Caco-2 (cell line): Measurements from ENCODE around the gene AGPAT1. TPM values are rescaled to one million over a fixed set of nuclear protein-coding genes. Genes with fewer than 3 reads are reported as not detected.

Source experiments
- BruUV-seq: library from RNA; stranded (reverse); fragments of 400-500 nt; replicated peaks from 2 replicates; lab custom pipeline; 2021; lab: Mats Ljungman, UMichigan
- CTCF ChIA-PET: fragments of 300-600 bp; sonication (Branson Sonifier 250); formaldehyde crosslinking; loops from one replicate; lab custom pipeline; 2022; ENCODE audit warnings: antibody characterized with exemption; lab: Charles Lee
- POLR2A ChIA-PET: fragments of 300-600 bp; sonication (Branson Sonifier 250); formaldehyde crosslinking; loops from one replicate; lab custom pipeline; 2022; ENCODE audit warnings: antibody characterized with exemption; lab: Charles Lee
- DNase-seq, 2 experiments: peaks; one replicate each; pipeline versions ENCODE4 v3.0.0 to v3.0.0-alpha.2; 2020 to 2022
- H3K27me3 ChIP-seq: replicated peaks from 2 replicates; pipeline ENCODE4 v1.6.0; 2011; ENCODE audit warnings: low read length; ENCODE audit not compliant: control insufficient read depth, insufficient read depth
- H3K36me3 ChIP-seq: 2 replicates; pipeline ENCODE4 v1.5.1; 2011; ENCODE audit warnings: low read length; ENCODE audit not compliant: control insufficient read depth, insufficient read depth
- H3K4me1 ChIP-seq: fragments of 250-450 bp; sonication (Bioruptor Pico); 2 replicates; pipeline ENCODE4 v1.5.1; 2020; ENCODE audit warnings: mild to moderate bottlenecking
- H3K4me3 ChIP-seq: 2 replicates; pipeline ENCODE4 v1.5.1; 2011; ENCODE audit warnings: low read depth, mild to moderate bottlenecking, control low read depth, low read length
- H3K9me3 ChIP-seq: fragments of 250-450 bp; sonication (Bioruptor Pico); 2 replicates; pipeline ENCODE4 v1.5.1; 2020; ENCODE audit warnings: mild to moderate bottlenecking, moderate library complexity
- H3K27ac Mint-ChIP-seq: one replicate; pipeline ENCODE4 v1.8.0; 2022; ENCODE audit warnings: mixed read lengths; ENCODE audit not compliant: unreplicated experiment
- H3K27me3 Mint-ChIP-seq: one replicate; pipeline ENCODE4 v1.8.0; 2022; ENCODE audit warnings: mixed read lengths; ENCODE audit not compliant: insufficient read depth, unreplicated experiment
- H3K36me3 Mint-ChIP-seq: one replicate; pipeline ENCODE4 v1.8.0; 2022; ENCODE audit warnings: mild to moderate bottlenecking, mixed read lengths; ENCODE audit not compliant: insufficient read depth, unreplicated experiment
- H3K4me1 Mint-ChIP-seq: one replicate; pipeline ENCODE4 v1.8.0; 2022; ENCODE audit warnings: low read depth, mixed read lengths; ENCODE audit not compliant: unreplicated experiment
- H3K4me3 Mint-ChIP-seq: one replicate; pipeline ENCODE4 v1.8.0; 2022; ENCODE audit warnings: mild to moderate bottlenecking, moderate library complexity, mixed read lengths; ENCODE audit not compliant: unreplicated experiment
- H3K9me3 Mint-ChIP-seq: one replicate; pipeline ENCODE4 v1.8.0; 2022; ENCODE audit warnings: mixed read lengths; ENCODE audit not compliant: unreplicated experiment
- CTCF ChIP-seq, 2 experiments: fragments of 200-600 bp in 1 of 2; IDR thresholded peaks; 1 replicate in 1 of 2; 2 replicates in 1 of 2; pipeline versions ENCODE4 v1.5.1 to v1.8.0; 2011 to 2022; ENCODE audit warnings: antibody characterized with exemption in 1 of 2, control low read depth in 1 of 2, inconsistent platforms in 1 of 2, low read depth in 1 of 2, low read length in 1 of 2, mild to moderate bottlenecking in 1 of 2, moderate library complexity in 1 of 2; ENCODE audit not compliant: insufficient read depth in 1 of 2, severe bottlenecking in 1 of 2, unreplicated experiment in 1 of 2
- intact Hi-C: fragments of 100-400 bp; cut with micrococcal nuclease; formaldehyde crosslinking; loops from one replicate; pipeline ENCODE4 v1.10.0; 2022; ENCODE audit not compliant: unreplicated experiment
- total RNA-seq: library from RNA; stranded (reverse); gene quantifications from 2 replicates; pipeline ENCODE4 v1.2.3, GENCODE V29; 2022

AGPAT1 gene
- total RNA-seq, 1 experiment from 2014 or later: 60.4 TPM

GRCh38 chr6:32126880-32127279, 49.0 kb downstream of the AGPAT1 start:
- intact Hi-C loops: no loop called here
- no peaks in the 10 kb centered on the region for H3K27me3 Mint-ChIP-seq
- Histone ChIP-seq H3K27me3 (no peaks in the 10 kb centered on the region), H3K36me3 (0 out of 2 replicates have a peak, but pooled peaks cover 1% of the 10 kb centered on the region), H3K4me1 (peaks cover 17% of the 10 kb centered on the region), H3K4me3 (peak overlapping the region; percentile 75), H3K9me3 (no peaks in the 10 kb centered on the region)
- ChIA-PET POLR2A (interaction anchor here (2.3 kb wide), 1 partner anchor 69 kb away, joined by 13 read pairs; no protein-coding TSS in a partner anchor), CTCF (no interaction called here)
- H3K36me3 Mint-ChIP-seq: peaks cover 51% of the 10 kb centered on the region
- H3K4me1 Mint-ChIP-seq: peaks cover 20% of the 10 kb centered on the region
- H3K4me3 Mint-ChIP-seq: peak overlapping the region; percentile 99
- H3K27ac Mint-ChIP-seq: peak overlapping the region; percentile 99
- BruUV-seq: no TSS peak
- no peaks in the 10 kb centered on the region for H3K9me3 Mint-ChIP-seq
- no peak for DNase-seq
- no peak for TF ChIP-seq CTCF (IDR thresholded peaks at IDR 0.05; ENCODE audit: insufficient read depth in 1 of 2, low read depth in 1 of 2, low read length in 1 of 2, severe bottlenecking in 1 of 2, unreplicated experiment in 1 of 2)

- DNase-seq: no peak
- Histone ChIP-seq H3K36me3 (0 out of 2 replicates have a peak, but pooled peaks cover 1% of the 10 kb centered on the region), H3K4me1 (peaks cover 15% of the 10 kb centered on the region), H3K4me3 (no peak overlapping the region), H3K27me3 (no peaks in the 10 kb centered on the region), H3K9me3 (no peaks in the 10 kb centered on the region)
- peaks cover 67% of the 10 kb centered on the region for H3K36me3 Mint-ChIP-seq
- TF ChIP-seq CTCF (IDR thresholded peaks at IDR 0.05; ENCODE audit: insufficient read depth in 1 of 2, low read depth in 1 of 2, low read length in 1 of 2, severe bottlenecking in 1 of 2, unreplicated experiment in 1 of 2): no peak
- ChIA-PET POLR2A (no interaction called here), CTCF (no interaction called here)
- H3K9me3 Mint-ChIP-seq: no peaks in the 10 kb centered on the region
- no peaks in the 10 kb centered on the region for H3K27me3 Mint-ChIP-seq
- H3K27ac Mint-ChIP-seq: no peak overlapping the region
- intact Hi-C loops: no loop called here
- H3K4me1 Mint-ChIP-seq: peaks cover 26% of the 10 kb centered on the region
- H3K4me3 Mint-ChIP-seq: no peak overlapping the region
- no TSS peak for BruUV-seq
These were observed 52.2 kb downstream of the AGPAT1 start for GRCh38 chr6:32123681-32124080.

- Mint-ChIP-seq H3K9me3 (no peaks in the 10 kb centered on the region), H3K27me3 (no peaks in the 10 kb centered on the region), H3K36me3 (peaks cover 59% of the 10 kb centered on the region), H3K27ac (peak overlapping the region; percentile 54), H3K4me1 (peaks cover 18% of the 10 kb centered on the region), H3K4me3 (no peak overlapping the region)
- Histone ChIP-seq H3K36me3 (peaks cover 5% of the 10 kb centered on the region), H3K9me3 (no peaks in the 10 kb centered on the region), H3K4me1 (peaks cover 4% of the 10 kb centered on the region), H3K4me3 (no peak overlapping the region), H3K27me3 (no peaks in the 10 kb centered on the region)
- BruUV-seq: no TSS peak
- no peak for DNase-seq
- POLR2A ChIA-PET: no interaction called here
- intact Hi-C loops: no loop called here
- TF ChIP-seq CTCF (IDR thresholded peaks at IDR 0.05; ENCODE audit: insufficient read depth in 1 of 2, low read depth in 1 of 2, low read length in 1 of 2, severe bottlenecking in 1 of 2, unreplicated experiment in 1 of 2): no peak
- CTCF ChIA-PET: no interaction called here
These were observed 55.3 kb downstream of the AGPAT1 start for GRCh38 chr6:32120573-32121059.
